GM18498 (cell line): Measurements from ENCODE around the gene OR52H1.

Source experiments
- ATAC-seq: cut with Tn5 transposase; IDR thresholded peaks from one replicate; pipeline ENCODE4 v1.9.1; 2021; ENCODE audit warnings: mild to moderate bottlenecking, moderate library complexity; ENCODE audit not compliant: unreplicated experiment

The OR52H1 gene

GRCh38 chr11:5534046-5534445 lies 14.3 kb downstream of the OR52H1 start:
- ATAC-seq: no peak

- no peak for ATAC-seq
These were observed 17.1 kb downstream of the OR52H1 start for GRCh38 chr11:5531053-5531831.

- ATAC-seq: no peak
These were observed 19.8 kb downstream of the OR52H1 start for GRCh38 chr11:5528495-5528894.

DNA sequence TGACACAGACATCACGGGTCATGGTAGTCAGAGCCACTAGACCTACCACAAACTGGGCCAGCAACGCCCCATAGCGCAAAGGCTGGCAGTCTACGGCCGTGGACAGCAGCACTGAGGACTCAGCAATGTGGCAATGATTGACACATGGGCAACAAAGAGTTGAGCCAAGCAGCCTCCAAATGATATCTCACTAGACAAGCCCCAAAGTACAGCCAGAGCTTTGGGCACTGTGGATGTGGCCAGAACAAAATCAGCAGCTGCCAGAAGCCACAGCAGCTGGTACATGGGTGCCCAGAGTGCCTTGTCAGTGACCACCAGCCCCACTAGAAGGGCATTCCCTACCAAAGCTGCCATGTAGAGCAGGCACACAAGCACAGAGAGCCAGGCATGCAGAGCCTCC lies 20.6 kb downstream of the OR52H1 start:
- ATAC-seq: no peak

DNA sequence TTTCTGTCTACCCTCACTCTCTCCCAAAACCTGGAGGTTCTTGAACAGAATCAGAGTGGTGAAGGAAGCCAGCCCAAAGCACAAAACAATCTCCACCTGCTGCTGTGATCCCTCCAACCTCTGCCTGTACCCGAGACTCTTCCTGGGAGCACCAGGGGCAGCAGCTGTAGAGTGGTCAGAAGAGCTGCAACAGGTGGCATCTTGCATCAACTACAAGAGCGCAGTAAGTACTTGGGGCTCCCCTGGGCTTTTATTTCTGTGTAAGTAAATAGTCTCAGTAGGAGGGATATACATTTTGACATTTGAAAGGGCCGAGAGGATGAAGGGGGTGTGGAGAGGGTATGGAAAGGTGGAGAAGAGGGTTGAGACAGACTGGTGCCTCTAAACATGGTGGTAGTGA lies 23.6 kb downstream of the OR52H1 start:
- ATAC-seq: no peak

- ATAC-seq: no peak
These were observed 26.0 kb downstream of the OR52H1 start for GRCh38 chr11:5522308-5522707.

GRCh38 chr11:5521540-5521939 lies 26.8 kb downstream of the OR52H1 start:
- ATAC-seq: no peak

GRCh38 chr11:5516599-5516998 lies 31.7 kb downstream of the OR52H1 start, which contains the start of gene UBQLNL:
TSS of gene UBQLNL (minus strand) at chr11:5516699. CDS start at chr11:5516441, 258 bp downstream.
- no peak for ATAC-seq

DNA sequence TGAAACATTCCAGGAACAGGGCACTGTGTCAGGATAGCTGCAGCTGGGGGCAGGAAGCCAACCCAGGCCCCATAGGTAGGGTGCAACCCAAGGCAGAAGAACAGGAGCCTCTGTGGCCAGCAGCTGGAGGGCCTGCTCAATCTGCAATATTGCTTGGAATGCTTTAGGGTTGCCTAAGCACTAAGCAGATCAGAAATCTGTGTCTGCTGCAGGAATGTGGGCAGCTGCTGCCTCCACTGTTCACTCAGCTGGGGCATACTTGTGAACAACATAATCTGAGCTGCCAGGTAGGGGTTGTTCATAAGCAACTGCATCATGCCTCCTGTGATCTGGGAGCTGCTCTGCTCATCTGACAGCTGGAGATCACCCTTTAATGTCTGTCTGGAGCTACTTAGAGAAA lies 33.5 kb downstream of the OR52H1 start:
- ATAC-seq: no peak

DNA sequence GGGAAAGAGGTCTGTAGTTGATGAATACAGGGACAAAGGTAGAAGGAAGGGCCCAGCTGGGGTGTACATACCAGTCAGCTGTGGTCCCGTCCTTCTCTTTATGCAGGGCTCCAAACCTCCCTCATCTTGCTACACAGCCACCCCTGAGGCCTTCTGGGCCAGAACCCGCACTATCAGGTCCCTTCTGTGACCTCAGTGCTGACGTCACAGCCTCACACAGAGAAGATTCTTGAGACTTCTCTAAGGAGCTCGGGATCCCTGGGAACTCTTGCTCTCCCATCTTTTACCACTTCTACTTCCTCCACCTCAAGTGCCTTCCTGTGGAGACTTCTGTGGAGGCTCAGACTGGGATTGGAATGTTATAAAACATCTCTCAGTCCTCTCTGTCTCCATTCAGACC lies 38.5 kb downstream of the OR52H1 start, which contains the start of gene UBQLN3:
Gene UBQLN3, minus strand, starts transcription at position 155 of the 400 bp plus-strand sequence. CDS start 399 bp downstream, outside the sequence.
- no peak for ATAC-seq

- ATAC-seq: no peak
These were observed 39.7 kb downstream of the OR52H1 start for GRCh38 chr11:5508605-5509004.

GRCh38 chr11:5507933-5508305 lies 40.4 kb downstream of the OR52H1 start:
- no peak for ATAC-seq

- ATAC-seq: no peak
These were observed 41.0 kb downstream of the OR52H1 start for GRCh38 chr11:5507177-5507932.

- no peak for ATAC-seq
These were observed 42.8 kb downstream of the OR52H1 start for GRCh38 chr11:5505363-5506048.

DNA sequence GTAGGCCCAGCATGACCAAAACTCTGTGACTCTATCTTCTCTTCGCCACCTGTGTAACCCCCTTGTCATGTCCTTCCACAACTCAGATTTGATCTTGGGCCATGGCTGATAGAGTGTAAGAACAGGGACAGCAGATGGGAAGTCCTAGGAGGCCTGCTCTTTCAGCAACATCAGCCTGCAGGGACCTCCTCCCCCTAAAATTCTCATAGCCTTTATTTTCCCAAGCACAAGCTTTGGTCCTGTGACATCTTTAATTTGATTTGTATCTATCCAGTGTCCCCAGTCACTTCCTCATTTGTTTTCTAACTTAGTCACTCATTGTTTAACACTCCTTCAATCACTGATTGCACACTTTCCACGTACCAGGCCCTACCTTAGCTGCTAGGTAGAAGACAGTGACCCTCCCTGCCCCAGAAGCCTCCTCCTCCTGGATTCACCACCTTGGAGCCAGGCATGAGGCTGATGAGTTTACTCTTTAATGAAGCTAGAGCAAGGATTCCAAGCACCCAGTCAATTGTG lies 43.9 kb downstream of the OR52H1 start:
- ATAC-seq: no peak

DNA sequence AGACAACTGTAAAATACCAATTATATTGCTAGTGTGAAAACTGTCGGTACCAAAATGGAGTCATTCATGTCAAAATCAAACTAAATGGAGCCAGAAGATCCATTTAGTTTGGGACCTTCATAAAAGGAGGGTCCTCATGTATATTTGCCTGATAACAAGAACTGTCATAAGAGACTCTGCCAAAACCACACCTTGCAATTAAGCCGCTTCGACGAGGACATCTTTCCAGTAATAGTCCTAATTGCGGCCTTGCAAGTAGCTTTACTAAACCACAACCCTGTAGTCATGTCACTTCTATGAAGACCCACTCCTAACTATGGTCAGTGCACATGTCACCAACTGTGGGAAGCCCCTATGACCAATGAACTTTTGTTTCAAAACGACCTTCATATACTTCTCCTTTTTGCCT lies 47.9 kb downstream of the OR52H1 start:
- ATAC-seq: no peak

- no peak for ATAC-seq
These were observed 48.7 kb downstream of the OR52H1 start for GRCh38 chr11:5499671-5500070.
